GM23338 (cell line): ENCODE data around the gene MYCN. TPM values are rescaled to one million over a fixed set of nuclear protein-coding genes. Genes with fewer than 3 reads are reported as not detected.

Experiments used
- ATAC-seq: fragments of 200-7000 bp; cut with Tn5 transposase; 3 replicates; pipeline ENCODE4 v1.9.1; 2020
- DNase-seq: peaks from one replicate; pipeline ENCODE4 v3.0.0-alpha.2; 2015; ENCODE audit warnings: low spot score
- H2AFZ ChIP-seq: fragments of 200-600 bp; sonication (generic); 2 replicates; pipeline ENCODE4 v1.8.0; 2016; ENCODE audit warnings: antibody characterized with exemption, mild to moderate bottlenecking, moderate library complexity
- H3F3A ChIP-seq: fragments of 200-600 bp; sonication (generic); replicated peaks from 2 replicates; pipeline ENCODE4 v1.8.0; 2017; ENCODE audit warnings: antibody characterized with exemption, mixed run types, low read depth
- H3K27ac ChIP-seq: fragments of 200-600 bp; sonication (generic); 2 replicates; pipeline ENCODE4 v1.6.1; 2016; ENCODE audit warnings: low read depth
- H3K27me3 ChIP-seq: fragments of 200-600 bp; sonication (generic); 2 replicates; pipeline ENCODE4 v1.8.0; 2016; ENCODE audit warnings: mild to moderate bottlenecking, mixed run types, moderate library complexity; ENCODE audit not compliant: insufficient read depth
- H3K36me3 ChIP-seq: fragments of 200-600 bp; sonication (generic); 2 replicates; pipeline ENCODE4 v1.8.0; 2016; ENCODE audit warnings: mild to moderate bottlenecking; ENCODE audit not compliant: insufficient read depth
- H3K4me1 ChIP-seq: fragments of 200-600 bp; sonication (generic); 2 replicates; pipeline ENCODE4 v1.8.0; 2016; ENCODE audit warnings: mild to moderate bottlenecking, moderate library complexity; ENCODE audit not compliant: insufficient read depth
- H3K4me2 ChIP-seq: fragments of 200-600 bp; sonication (generic); 2 replicates; pipeline ENCODE4 v1.7.1; 2017; ENCODE audit warnings: mixed run types
- H3K4me3 ChIP-seq: fragments of 200-600 bp; sonication (generic); 2 replicates; pipeline ENCODE4 v1.6.1; 2016; ENCODE audit warnings: mixed run types
- H3K79me2 ChIP-seq: fragments of 200-600 bp; sonication (generic); replicated peaks from 2 replicates; pipeline ENCODE4 v1.8.0; 2017; ENCODE audit warnings: mild to moderate bottlenecking; ENCODE audit not compliant: insufficient read depth
- H3K9me2 ChIP-seq: fragments of 200-600 bp; sonication (generic); 2 replicates; pipeline ENCODE4 v1.8.0; 2017; ENCODE audit not compliant: insufficient read depth
- H4K20me1 ChIP-seq: fragments of 200-600 bp; sonication (generic); replicated peaks from 2 replicates; pipeline ENCODE4 v1.8.0; 2017; ENCODE audit warnings: mild to moderate bottlenecking; ENCODE audit not compliant: insufficient read depth
- H3K27ac Mint-ChIP-seq: 2 replicates; pipeline ENCODE4 v1.8.0; 2020; ENCODE audit warnings: inconsistent platforms, mild to moderate bottlenecking, moderate library complexity, mixed read lengths
- H3K27me3 Mint-ChIP-seq: 3 replicates; pipeline ENCODE4 v1.8.0; 2022; ENCODE audit warnings: low read depth, mild to moderate bottlenecking, moderate library complexity, mixed read lengths, inconsistent platforms; ENCODE audit not compliant: insufficient read depth, poor library complexity
- H3K36me3 Mint-ChIP-seq: 3 replicates; pipeline ENCODE4 v1.8.0; 2021; ENCODE audit warnings: low read depth, mild to moderate bottlenecking, inconsistent platforms, moderate library complexity, mixed read lengths
- H3K4me1 Mint-ChIP-seq: 3 replicates; pipeline ENCODE4 v1.8.0; 2020; ENCODE audit warnings: mild to moderate bottlenecking, inconsistent platforms, mixed read lengths
- H3K4me3 Mint-ChIP-seq: 3 replicates; pipeline ENCODE4 v1.8.0; 2021; ENCODE audit warnings: moderate library complexity, mild to moderate bottlenecking, inconsistent platforms, mixed read lengths
- H3K9me3 Mint-ChIP-seq: 3 replicates; pipeline ENCODE4 v1.8.0; 2020; ENCODE audit warnings: moderate library complexity, mild to moderate bottlenecking, inconsistent platforms, mixed read lengths
- CREB1 ChIP-seq: fragments of 250-450 bp; sonication (Bioruptor Pico); IDR thresholded peaks from 2 replicates; pipeline ENCODE4 v1.5.0; 2020; ENCODE audit warnings: low read depth, mild to moderate bottlenecking, moderate library complexity
- CTCF ChIP-seq, 2 experiments: fragments of 200-600 bp in 1 of 2; sonication (generic) in 1 of 2; conservative IDR thresholded peaks; 2 replicates each; pipeline versions ENCODE4 v1.5.1 to v1.6.1; 2016 to 2017; ENCODE audit warnings: antibody characterized with exemption in 2 of 2, low read depth in 2 of 2, mild to moderate bottlenecking in 2 of 2, moderate library complexity in 1 of 2
- ETS1 ChIP-seq: IDR thresholded peaks from 2 replicates; pipeline ENCODE4 v1.6.1; 2016; ENCODE audit warnings: antibody characterized with exemption
- EZH2 ChIP-seq: fragments of 200-600 bp; sonication (generic); IDR thresholded peaks from one replicate; pipeline ENCODE4 v1.8.0; 2017; ENCODE audit warnings: antibody characterized with exemption, mild to moderate bottlenecking, low read depth; ENCODE audit not compliant: unreplicated experiment
- EZH2phosphoT487 ChIP-seq: fragments of 200-600 bp; sonication (generic); IDR thresholded peaks from one replicate; pipeline ENCODE4 v1.8.1; 2018; ENCODE audit warnings: antibody characterized with exemption; ENCODE audit not compliant: unreplicated experiment
- JUNB ChIP-seq: IDR thresholded peaks from one replicate; pipeline ENCODE4 v1.6.1; 2016; ENCODE audit warnings: antibody characterized with exemption; ENCODE audit not compliant: unreplicated experiment
- NANOG ChIP-seq: IDR thresholded peaks from 2 replicates; pipeline ENCODE4 v1.6.1; 2016; ENCODE audit warnings: antibody characterized with exemption, borderline replicate concordance
- POLR2AphosphoS5 ChIP-seq: IDR thresholded peaks from 2 replicates; pipeline ENCODE4 v1.6.1; 2016; ENCODE audit warnings: antibody characterized with exemption, low read depth
- REST ChIP-seq: IDR thresholded peaks from one replicate; pipeline ENCODE4 v1.6.1; 2018; ENCODE audit warnings: antibody characterized with exemption; ENCODE audit not compliant: unreplicated experiment
- STAT1 ChIP-seq: IDR thresholded peaks from one replicate; pipeline ENCODE4 v1.6.1; 2016; ENCODE audit warnings: antibody characterized with exemption; ENCODE audit not compliant: unreplicated experiment
- ZNF114 ChIP-seq: fragments of 250-450 bp; sonication (Bioruptor Pico); IDR thresholded peaks from 2 replicates; pipeline ENCODE4 v1.5.0; 2020; ENCODE audit warnings: mild to moderate bottlenecking, moderate library complexity
- ZNF331 ChIP-seq: fragments of 250-450 bp; sonication (Bioruptor Pico); IDR thresholded peaks from 2 replicates; pipeline ENCODE4 v1.5.0; 2020; ENCODE audit warnings: low read depth, mild to moderate bottlenecking, moderate library complexity
- ZNF462 ChIP-seq: fragments of 250-450 bp; sonication (Bioruptor Pico); IDR thresholded peaks from 2 replicates; pipeline ENCODE4 v1.5.0; 2020; ENCODE audit warnings: mild to moderate bottlenecking, moderate library complexity
- polyA plus RNA-seq: library from polyadenylated mRNA; unstranded; fragments of >200 nt; fragmentation: Nextera tagmentation; extraction: Ambion mirVana; gene quantifications from 2 replicates; pipeline ENCODE4 v1.2.1, GENCODE V29; 2016
- total RNA-seq: library from RNA; depleted of rRNA; stranded (reverse); fragments of >200 nt; shearing (Covaris generic); gene quantifications from 2 replicates; pipeline ENCODE4 v1.2.3, GENCODE V29; 2014

The MYCN gene
- total and polyA plus RNA-seq, 2 experiments from 2014 or later = 50.8 to 145 TPM

GRCh38 chr2:15911686-15912085, 28.7 kb upstream of the MYCN start:
- DNase-seq (no peak), ATAC-seq (no peak)
- no peaks in the 10 kb centered on the region for H3K9me3 Mint-ChIP-seq
- H3K4me3 Mint-ChIP-seq = no peak overlapping the region
- H2AFZ ChIP-seq = no peak overlapping the region
- H3K9me2 ChIP-seq = no peaks in the 10 kb centered on the region
- no peaks in the 10 kb centered on the region for H3K36me3 ChIP-seq
- H3K36me3 Mint-ChIP-seq = no peaks in the 10 kb centered on the region
- no peak overlapping the region for H3K27ac ChIP-seq
- H3K27me3 Mint-ChIP-seq = peaks cover 11% of the 10 kb centered on the region
- no peaks in the 10 kb centered on the region for H4K20me1 ChIP-seq
- H3K4me1 Mint-ChIP-seq = no peaks in the 10 kb centered on the region
- H3K27me3 ChIP-seq = no peaks in the 10 kb centered on the region
- 0 out of 2 replicates have a peak, but pooled peaks cover 2% of the 10 kb centered on the region for H3F3A ChIP-seq
- H3K79me2 ChIP-seq = no peaks in the 10 kb centered on the region
- no peak overlapping the region for H3K4me2 ChIP-seq
- no peaks in the 10 kb centered on the region for H3K4me1 ChIP-seq
- H3K4me3 ChIP-seq = no peak overlapping the region
- TF ChIP-seq EZH2 (no peak), CREB1 (CRISPR knock-in tag) (no peak), ETS1 (no peak), STAT1 (no peak), REST (no peak), ZNF462 (CRISPR knock-in tag) (no peak), NANOG (no peak), POLR2AphosphoS5 (no peak), JUNB (no peak), EZH2phosphoT487 (no peak), ZNF331 (CRISPR knock-in tag) (no peak), ZNF114 (CRISPR knock-in tag) (no peak), CTCF (conservative IDR thresholded peaks at IDR 0.05; ENCODE audit: low read depth in 2 of 2) (no peak)
- H3K27ac Mint-ChIP-seq = no peak overlapping the region
